PC-9 (cell line): Measurements from ENCODE around the gene SPAG7. TPM values are rescaled to one million over a fixed set of nuclear protein-coding genes. Genes with fewer than 3 reads are reported as not detected.

Experiments
- Bru-seq: library from RNA; stranded (reverse); fragments of 400-500 nt; gene quantifications from one replicate; lab custom pipeline; 2021; lab: Mats Ljungman, UMichigan
- BruChase-seq, 2 experiments: library from RNA; stranded (reverse); fragments of 400-500 nt; gene quantifications; one replicate each; lab custom pipeline; 2021; lab: Mats Ljungman, UMichigan
- BruUV-seq: library from RNA; stranded (reverse); fragments of 400-500 nt; replicated peaks from 2 replicates; lab custom pipeline; 2021; lab: Mats Ljungman, UMichigan
- CTCF ChIA-PET: fragments of 300-600 bp; sonication (Branson Sonifier 250); formaldehyde crosslinking; loops from one replicate; lab custom pipeline; 2022; ENCODE audit warnings: antibody characterized with exemption; lab: Charles Lee
- POLR2A ChIA-PET: fragments of 300-600 bp; sonication (Branson Sonifier 250); formaldehyde crosslinking; loops from one replicate; lab custom pipeline; 2022; ENCODE audit warnings: antibody characterized with exemption; ENCODE audit not compliant: unreplicated experiment; lab: Charles Lee
- DNase-seq, 2 experiments: peaks; one replicate each; pipeline versions ENCODE4 v3.0.0 to v3.0.0-alpha.2; 2015 to 2022; ENCODE audit warnings: mixed read lengths in 1 of 2
- H2AFZ ChIP-seq: fragments of 200-600 bp; sonication (generic); 2 replicates; pipeline ENCODE4 v1.8.1; 2017; ENCODE audit warnings: antibody characterized with exemption
- H3F3A ChIP-seq: fragments of 200-600 bp; sonication (generic); 2 replicates; pipeline ENCODE4 v1.8.1; 2017; ENCODE audit warnings: antibody characterized with exemption, mild to moderate bottlenecking, low read depth; ENCODE audit not compliant: insufficient read depth
- H3K27ac ChIP-seq: fragments of 200-600 bp; sonication (generic); 2 replicates; pipeline ENCODE4 v1.6.1; 2016; ENCODE audit warnings: mixed run types
- H3K27me3 ChIP-seq: fragments of 200-600 bp; sonication (generic); 2 replicates; pipeline ENCODE4 v1.6.1; 2016; ENCODE audit warnings: low read depth, mixed run types; ENCODE audit not compliant: insufficient read depth
- H3K36me3 ChIP-seq: fragments of 200-600 bp; sonication (generic); 2 replicates; pipeline ENCODE4 v1.6.1; 2016; ENCODE audit warnings: low read depth, mixed run types
- H3K4me1 ChIP-seq: fragments of 200-600 bp; sonication (generic); replicated peaks from 2 replicates; pipeline ENCODE4 v1.6.1; 2016; ENCODE audit warnings: mixed run types; ENCODE audit not compliant: insufficient read depth
- H3K4me2 ChIP-seq: fragments of 200-600 bp; sonication (generic); 2 replicates; pipeline ENCODE4 v1.6.1; 2017; ENCODE audit warnings: mixed run types
- H3K4me3 ChIP-seq: fragments of 200-600 bp; sonication (generic); 2 replicates; pipeline ENCODE4 v1.6.1; 2016; ENCODE audit warnings: mixed run types
- H3K79me2 ChIP-seq: fragments of 200-600 bp; sonication (generic); 2 replicates; pipeline ENCODE4 v1.6.1; 2017; ENCODE audit warnings: low read depth, mixed run types
- H3K9me2 ChIP-seq: fragments of 200-600 bp; sonication (generic); 2 replicates; pipeline ENCODE4 v1.8.1; 2017; ENCODE audit warnings: mild to moderate bottlenecking; ENCODE audit not compliant: insufficient read depth
- H3K9me3 ChIP-seq: fragments of 200-600 bp; sonication (generic); 2 replicates; pipeline ENCODE4 v1.8.1; 2016; ENCODE audit warnings: low read depth; ENCODE audit not compliant: insufficient read depth
- H4K20me1 ChIP-seq: fragments of 200-600 bp; sonication (generic); 2 replicates; pipeline ENCODE4 v1.8.1; 2017; ENCODE audit not compliant: insufficient read depth
- CTCF ChIP-seq: fragments of 200-600 bp; sonication (generic); conservative IDR thresholded peaks from 2 replicates; pipeline ENCODE4 v1.6.1; 2017; ENCODE audit warnings: mixed run types, antibody characterized with exemption, mild to moderate bottlenecking, moderate library complexity
- EZH2 ChIP-seq: fragments of 200-600 bp; sonication (generic); IDR thresholded peaks from 2 replicates; pipeline ENCODE4 v1.8.0; 2017; ENCODE audit warnings: antibody characterized with exemption, low read depth
- intact Hi-C: fragments of 100-400 bp; cut with micrococcal nuclease; formaldehyde crosslinking; loops from one replicate; pipeline ENCODE4 v1.10.0; 2022; ENCODE audit not compliant: unreplicated experiment
- long read RNA-seq: library from polyadenylated mRNA; stranded (forward); transcript quantifications from one replicate; pipeline ENCODE4 v2.0.0, GENCODE V29; 2022
- total RNA-seq: library from RNA; stranded (reverse); gene quantifications from 2 replicates; pipeline ENCODE4 v1.2.3, GENCODE V29; 2021

Gene SPAG7
- 40.3 and 40.4 TPM in 2 replicates for total RNA-seq
- Bru-seq, nascent RNA: percentile 82 among the genes with signal in this experiment
- percentile 78 among the genes with signal in this experiment for BruChase-seq, experiment 1, labeled RNA remaining after a 2-hour chase
- percentile 87 among the genes with signal in this experiment for BruChase-seq, experiment 2, labeled RNA remaining after a 6-hour chase
- long read RNA-seq, transcript SPAG7-201 (7 exons, 1,058 nt): major isoform, 51 of 71 reads
- long read RNA-seq, partial matches to known transcripts: 0 of 71 reads
- long read RNA-seq, other reads (novel, unspliced or antisense): 13 of 71 reads

- DNase-seq: peak; percentile 85 to 98
- intact Hi-C loops: loop anchor here (1.0 kb wide), 5 partner anchors 19 to 59 kb away; partner anchors contain the start of genes CAMTA2, RNF167 and SLC25A11
- Histone ChIP-seq H3K79me2 (peaks cover 50% of the 10 kb centered on the region), H4K20me1 (no peaks in the 10 kb centered on the region), H3F3A (peaks cover 58% of the 10 kb centered on the region), H3K36me3 (no peaks in the 10 kb centered on the region; the same call in 1 of the 2 replicates), H3K4me2 (peak within 1 kb of the TSS; percentile 96), H3K4me3 (peak within 1 kb of the TSS; percentile 72), H3K27me3 (no peaks in the 10 kb centered on the region), H3K9me3 (no peaks in the 10 kb centered on the region), H3K9me2 (no peaks in the 10 kb centered on the region), H3K27ac (peak within 1 kb of the TSS; percentile 95), H2AFZ (peak within 1 kb of the TSS; percentile 71), H3K4me1 (peaks cover 25% of the 10 kb centered on the region)
- ChIA-PET POLR2A (interaction anchor here (0.5 to 2.2 kb wide), 12 partner anchors 10 to 1880 kb away, joined by 3 to 42 read pairs (median 4); partner anchors contain the start of genes CYB5D2, PFN1, RNF167 and SLC25A11), CTCF (interaction anchor here (1.2 to 2.5 kb wide), 3 partner anchors 19 to 58 kb away, joined by 4 to 16 read pairs (median 10); partner anchors contain the start of genes CAMTA2, RNF167 and SLC25A11)
- BruUV-seq: TSS peak; percentile 22
- TF ChIP-seq EZH2: no peak
- TF ChIP-seq CTCF: 0 out of 2 replicates have a peak, but pooled peaks have one; percentile 17
These were observed at the start of gene SPAG7 for GRCh38 chr17:4967539-4968485. SPAG7 (minus strand) TSS chr17:4967817; CDS start chr17:4967804, 13 bp downstream.

GRCh38 chr17:5014357-5014756 lies 46.7 kb upstream of the SPAG7 start:
- ChIA-PET CTCF (no interaction called here), POLR2A (no interaction called here)
- DNase-seq: no peak
- H3K4me2 ChIP-seq: no peak overlapping the region
- TF ChIP-seq EZH2 (no peak), CTCF (no peak)
- H3K9me2 ChIP-seq: no peaks in the 10 kb centered on the region
- no peaks in the 10 kb centered on the region for H3F3A ChIP-seq
- intact Hi-C loops: no loop called here
- no peaks in the 10 kb centered on the region for H3K4me1 ChIP-seq
- H2AFZ ChIP-seq: no peak overlapping the region
- no peak overlapping the region for H3K27ac ChIP-seq
- no peaks in the 10 kb centered on the region for H3K79me2 ChIP-seq
- H3K4me3 ChIP-seq: no peak overlapping the region
- H3K36me3 ChIP-seq: no peaks in the 10 kb centered on the region; the same call in none of the 2 replicates
- no TSS peak for BruUV-seq
- H4K20me1 ChIP-seq: no peaks in the 10 kb centered on the region; the same call in 1 of the 2 replicates
- H3K27me3 ChIP-seq: no peaks in the 10 kb centered on the region
- no peaks in the 10 kb centered on the region for H3K9me3 ChIP-seq

GRCh38 chr17:5011928-5012327 lies 44.3 kb upstream of the SPAG7 start:
- intact Hi-C loops: no loop called here
- Histone ChIP-seq H3K4me1 (no peaks in the 10 kb centered on the region), H3K4me2 (no peak overlapping the region), H3K4me3 (no peak overlapping the region), H3K79me2 (no peaks in the 10 kb centered on the region), H3K36me3 (peaks cover 4% of the 10 kb centered on the region), H4K20me1 (no peaks in the 10 kb centered on the region; the same call in 1 of the 2 replicates), H3K27ac (no peak overlapping the region), H2AFZ (no peak overlapping the region), H3F3A (no peaks in the 10 kb centered on the region), H3K9me2 (no peaks in the 10 kb centered on the region), H3K9me3 (no peaks in the 10 kb centered on the region), H3K27me3 (no peaks in the 10 kb centered on the region)
- DNase-seq: no peak
- CTCF ChIA-PET: no interaction called here
- TF ChIP-seq EZH2 (no peak), CTCF (no peak)
- POLR2A ChIA-PET: no interaction called here
- no TSS peak for BruUV-seq
